GM18520 (cell line): Measurements from ENCODE around the gene PDK4.

Experiments used
- ATAC-seq: cut with Tn5 transposase; IDR thresholded peaks from one replicate; pipeline ENCODE4 v1.9.1; 2021; ENCODE audit not compliant: unreplicated experiment

Gene PDK4

GRCh38 chr7:95535662-95536061, 60.7 kb downstream of the PDK4 start:
- ATAC-seq: no peak

GRCh38 chr7:95534796-95535195, 61.5 kb downstream of the PDK4 start:
- ATAC-seq: no peak
